H1 (cell line): ENCODE measurements around the gene HAND1. TPM values are rescaled to one million over a fixed set of nuclear protein-coding genes. Genes with fewer than 3 reads are reported as not detected.

Experiments
- CTCF ChIA-PET: fragments of 300-600 bp; sonication (Branson Sonifier 250); formaldehyde crosslinking; loops from one replicate; lab custom pipeline; 2021; ENCODE audit not compliant: partially characterized antibody; lab: Charles Lee
- POLR2A ChIA-PET: fragments of 300-600 bp; sonication (Branson Sonifier 250); formaldehyde crosslinking; loops from one replicate; lab custom pipeline; 2021; ENCODE audit warnings: inconsistent platforms; ENCODE audit not compliant: partially characterized antibody; lab: Charles Lee
- DNase-seq, 2 experiments: peaks; one replicate each; pipeline versions ENCODE4 v3.0.0 to v3.0.0-alpha.2; 2010 to 2022; ENCODE audit warnings: low spot score in 2 of 2, low read depth in 1 of 2, mixed read lengths in 1 of 2
- FAIRE-seq: peaks from 2 replicates; lab custom pipeline; 2011; peaks lifted over from hg19 to GRCh38; lab: Jason Lieb, UNC
- H2AFZ ChIP-seq: 2 replicates; pipeline ENCODE4 v1.8.1; 2012; ENCODE audit warnings: low read length, inconsistent platforms
- H2AK5ac ChIP-seq: 2 replicates; pipeline ENCODE4 v1.6.1; 2013; ENCODE audit warnings: low read depth, low read length
- H2BK120ac ChIP-seq: replicated peaks from 2 replicates; pipeline ENCODE3; 2013; ENCODE audit warnings: low read depth, low read length, inconsistent platforms
- H2BK12ac ChIP-seq: 2 replicates; pipeline ENCODE4 v1.6.1; 2013; ENCODE audit warnings: low read depth, low read length
- H2BK15ac ChIP-seq: 2 replicates; pipeline ENCODE4 v1.6.1; 2013; ENCODE audit warnings: low read length
- H2BK20ac ChIP-seq: 2 replicates; pipeline ENCODE4 v1.6.1; 2013; ENCODE audit warnings: low read length
- H2BK5ac ChIP-seq: 2 replicates; pipeline ENCODE4 v1.6.1; 2013; ENCODE audit warnings: low read depth, low read length
- H3K14ac ChIP-seq: 2 replicates; pipeline ENCODE4 v1.6.1; 2013; ENCODE audit warnings: inconsistent platforms; ENCODE audit not compliant: insufficient read length
- H3K18ac ChIP-seq: 2 replicates; pipeline ENCODE4 v1.6.1; 2013; ENCODE audit warnings: low read length; ENCODE audit errors: extremely low read depth
- H3K23ac ChIP-seq: 2 replicates; pipeline ENCODE4 v1.6.1; 2013; ENCODE audit warnings: inconsistent platforms; ENCODE audit not compliant: insufficient read length
- H3K23me2 ChIP-seq: 2 replicates; pipeline ENCODE4 v1.6.1; 2013; ENCODE audit warnings: low read depth, low read length
- H3K27ac ChIP-seq: 2 replicates; pipeline ENCODE4 v1.6.1; 2011; ENCODE audit warnings: low read depth, low read length, inconsistent platforms
- H3K27me3 ChIP-seq, 4 experiments: replicated peaks in 1 of 4; 1 replicate in 1 of 4; 2 replicates in 3 of 4; pipeline versions ENCODE4 v1.6.1 to v1.8.1; 2011 to 2013; ENCODE audit warnings: low read length in 3 of 4, mild to moderate bottlenecking in 3 of 4, inconsistent platforms in 2 of 4, mixed read lengths in 2 of 4, moderate library complexity in 1 of 4; ENCODE audit not compliant: control insufficient read depth in 3 of 4, insufficient read depth in 3 of 4; ENCODE audit errors: extremely low read depth in 1 of 4
- H3K36me3 ChIP-seq, 4 experiments: 2 replicates each; pipeline versions ENCODE4 v1.6.1 to v1.8.1; 2011 to 2013; ENCODE audit warnings: mild to moderate bottlenecking in 4 of 4, low read length in 3 of 4, moderate library complexity in 2 of 4, control low read depth in 1 of 4, inconsistent platforms in 1 of 4; ENCODE audit not compliant: insufficient read depth in 4 of 4, control insufficient read depth in 2 of 4
- H3K4ac ChIP-seq: replicated peaks from 2 replicates; pipeline ENCODE3; 2013; ENCODE audit warnings: low read length, low read depth, mixed read lengths, inconsistent platforms; ENCODE audit not compliant: insufficient read length
- H3K4me1 ChIP-seq, 4 experiments: replicated peaks in 1 of 4; 1 replicate in 1 of 4; 2 replicates in 3 of 4; pipeline versions ENCODE4 v1.6.1 to v1.8.1; 2011 to 2013; ENCODE audit warnings: low read length in 3 of 4, inconsistent platforms in 2 of 4, mixed read lengths in 1 of 4; ENCODE audit not compliant: insufficient read depth in 4 of 4, control insufficient read depth in 3 of 4
- H3K4me2 ChIP-seq, 2 experiments: 2 replicates each; pipeline versions ENCODE4 v1.6.1 to v1.8.1; 2011 to 2013; ENCODE audit warnings: low read depth in 2 of 2, low read length in 2 of 2, control low read depth in 1 of 2, inconsistent platforms in 1 of 2, mild to moderate bottlenecking in 1 of 2; ENCODE audit not compliant: insufficient read depth in 1 of 2
- H3K4me3 ChIP-seq, 4 experiments: fragments of 200-600, 300-600 bp in 1 of 4; sonication (generic), shearing (Covaris generic), sonication (Bioruptor Twin) in 1 of 4; 2 replicates each; pipeline versions ENCODE4 v1.5.1 to v1.8.1; 2011 to 2016; ENCODE audit warnings: low read length in 4 of 4, low read depth in 3 of 4, control low read depth in 2 of 4, inconsistent platforms in 2 of 4, mild to moderate bottlenecking in 2 of 4, mixed read lengths in 1 of 4, moderate library complexity in 1 of 4; ENCODE audit not compliant: insufficient read depth in 2 of 4; ENCODE audit errors: extremely low read depth in 1 of 4
- H3K56ac ChIP-seq: replicated peaks from 2 replicates; pipeline ENCODE3; 2013; ENCODE audit warnings: low read depth, mild to moderate bottlenecking, mixed read lengths, low read length, inconsistent platforms; ENCODE audit not compliant: insufficient read length
- H3K79me1 ChIP-seq: 2 replicates; pipeline ENCODE4 v1.6.1; 2013; ENCODE audit warnings: low read depth, low read length, control low read depth
- H3K79me2 ChIP-seq, 2 experiments: 2 replicates each; pipeline versions ENCODE4 v1.6.1 to v1.8.1; 2012 to 2013; ENCODE audit warnings: low read length in 2 of 2, mild to moderate bottlenecking in 2 of 2, inconsistent platforms in 1 of 2; ENCODE audit not compliant: insufficient read depth in 2 of 2, control insufficient read depth in 1 of 2
- H3K9ac ChIP-seq, 4 experiments: replicated peaks in 1 of 4; 1 replicate in 1 of 4; 2 replicates in 3 of 4; pipeline versions ENCODE4 v1.6.1 to v1.8.1; 2011 to 2013; ENCODE audit warnings: low read depth in 3 of 4, low read length in 3 of 4, control low read depth in 2 of 4, mild to moderate bottlenecking in 2 of 4, moderate library complexity in 2 of 4, inconsistent platforms in 1 of 4; ENCODE audit errors: extremely low read depth in 1 of 4
- H3K9me3 ChIP-seq, 2 experiments: 2 replicates each; pipeline versions ENCODE4 v1.6.1 to v1.8.1; 2012 to 2013; ENCODE audit warnings: mild to moderate bottlenecking in 2 of 2, moderate library complexity in 2 of 2, control low read depth in 1 of 2, inconsistent platforms in 1 of 2, low read depth in 1 of 2, low read length in 1 of 2, mixed read lengths in 1 of 2; ENCODE audit not compliant: insufficient read depth in 2 of 2
- H4K20me1 ChIP-seq, 2 experiments: replicated peaks in 1 of 2; 2 replicates each; pipeline versions ENCODE3 to v1.8.1; 2011 to 2013; ENCODE audit warnings: inconsistent platforms in 2 of 2, low read length in 2 of 2, mild to moderate bottlenecking in 1 of 2; ENCODE audit not compliant: insufficient read depth in 2 of 2, control insufficient read depth in 1 of 2
- H4K5ac ChIP-seq: 2 replicates; pipeline ENCODE4 v1.6.1; 2013; ENCODE audit warnings: low read length, low read depth, mixed read lengths, inconsistent platforms; ENCODE audit not compliant: insufficient read length
- H4K8ac ChIP-seq: 2 replicates; pipeline ENCODE4 v1.8.0; 2013; ENCODE audit warnings: mild to moderate bottlenecking, moderate library complexity, low read length, inconsistent platforms; ENCODE audit not compliant: insufficient read depth; ENCODE audit errors: extremely low read depth
- H4K91ac ChIP-seq: replicated peaks from 2 replicates; pipeline ENCODE3; 2013; ENCODE audit warnings: low read length, mixed read lengths, inconsistent platforms; ENCODE audit not compliant: insufficient read length
- CBX8 ChIP-seq: fragments of 300-800, 300-1000 bp; sonication (generic); IDR thresholded peaks from 2 replicates; pipeline ENCODE4 v1.7.1; 2016; ENCODE audit warnings: low read depth, low read length, borderline replicate concordance
- GTF2F1 ChIP-seq: IDR thresholded peaks from 2 replicates; pipeline ENCODE4 v1.6.1; 2012; ENCODE audit warnings: low read depth, low read length, improper control_type of control experiment, borderline replicate concordance
- JUND ChIP-seq: IDR thresholded peaks from 2 replicates; pipeline ENCODE4 v1.6.1; 2011; ENCODE audit warnings: mild to moderate bottlenecking, improper control_type of control experiment, low read length
- MAFK ChIP-seq: IDR thresholded peaks from 2 replicates; pipeline ENCODE4 v1.6.1; 2012; ENCODE audit warnings: low read depth, mild to moderate bottlenecking, improper control_type of control experiment, low read length
- TAF1 ChIP-seq: IDR thresholded peaks from 2 replicates; pipeline ENCODE4 v1.6.1; 2011; ENCODE audit warnings: mild to moderate bottlenecking, low read depth, low read length
- YY1 ChIP-seq: IDR thresholded peaks from 2 replicates; pipeline ENCODE4 v1.6.1; 2011; ENCODE audit warnings: low read depth, mild to moderate bottlenecking, low read length
- WGBS, 2 experiments: shearing (Covaris generic) in 1 of 2; methylation state at CpG; one replicate each; pipeline versions ENCODE4 v1.1.6 to v1.1.7; 2013 to 2015; ENCODE audit warnings: low lambda C conversion rate in 2 of 2, mixed read lengths in 2 of 2, inconsistent platforms in 1 of 2, low coverage in 1 of 2, missing lambda C conversion rate in 1 of 2; ENCODE audit not compliant: insufficient replicate concordance in 2 of 2, insufficient coverage in 1 of 2, insufficient read length in 1 of 2; ENCODE audit errors: extremely low coverage in 1 of 2, missing lambda C conversion rate in 1 of 2; 5-methylcytosine and 5-hydroxymethylcytosine counted together
- polyA plus RNA-seq, 7 experiments: library from polyadenylated mRNA; depleted of rRNA in 3 of 7; stranded (reverse) in 5 of 7; unstranded in 2 of 7; fragments of >200 nt in 5 of 7; fragments of 200-250 nt in 2 of 7; gene quantifications; 1 replicate in 5 of 7; 2 replicates in 1 of 7; 4 replicates in 1 of 7; pipeline versions ENCODE4 v1.2.1 to v1.2.3, GENCODE V29; 2011 to 2013; ENCODE audit warnings: missing spikeins in 2 of 7, mixed read lengths in 2 of 7
- total RNA-seq: library from RNA; stranded (reverse); fragmentation: NEBNext Ultra II Directional; extraction: Animal tissue kit (Norgen Biotek cat#: 25700); gene quantifications from 2 replicates; pipeline ENCODE4 v1.2.1, GENCODE V29; 2021

Gene HAND1
- total and polyA plus RNA-seq, 2 of the 8 experiments (the other 6 are each of a cell fraction or from before 2014, with no cell fraction given) = 0.06 TPM; not detected in 1

- H3K27ac ChIP-seq = no peak overlapping the region
- H3K18ac ChIP-seq = no peak overlapping the region
- no peak overlapping the region for H4K91ac ChIP-seq
- H4K8ac ChIP-seq = no peak overlapping the region
- 93% methylated on average over 7 of the region's 7 CpGs; no CpG with 5 or more reads in 1 of the 2 experiments for WGBS, 2 experiments
- no peak overlapping the region for H3K56ac ChIP-seq
- H4K5ac ChIP-seq = no peak overlapping the region
- H3K36me3 ChIP-seq = no peaks in the 10 kb centered on the region
- H2BK5ac ChIP-seq = no peak overlapping the region
- no peak overlapping the region for H3K4me2 ChIP-seq
- H2AFZ ChIP-seq = no peak overlapping the region
- no peak for TF ChIP-seq MAFK
- no peak for TF ChIP-seq CBX8
- TF ChIP-seq GTF2F1 = no peak
- no peak for TF ChIP-seq TAF1
- no peak for TF ChIP-seq YY1
- no peak for TF ChIP-seq JUND
- TF ChIP-seq, all 59 proteins: peak for 0
- Histone ChIP-seq H2BK20ac (no peak overlapping the region), H3K14ac (no peak overlapping the region), H3K9me3 (no peaks in the 10 kb centered on the region), H3K4me1 (peaks cover 0 to 7% (median under 1%) of the 10 kb centered on the region in 4 experiments; a peak in 4 of 7 replicates), H4K20me1 (no peaks in the 10 kb centered on the region), H2BK15ac (no peak overlapping the region), H2BK120ac (no peak overlapping the region), H3K23ac (no peak overlapping the region), H3K9ac (no peak overlapping the region), H3K79me2 (no peaks in the 10 kb centered on the region), H3K23me2 (no peaks in the 10 kb centered on the region; the same call in 1 of the 2 replicates), H3K79me1 (no peaks in the 10 kb centered on the region), H3K27me3 (peaks cover 0 to under 1% (median 0%) of the 10 kb centered on the region in 4 experiments; a peak in 1 of 7 replicates), H3K4ac (no peak overlapping the region), H3K4me3 (no peak overlapping the region), H2BK12ac (no peak overlapping the region), H2AK5ac (no peak overlapping the region)
- CTCF ChIA-PET = interaction anchor here (0.6 to 7.5 kb wide), 12 partner anchors 14 to 115 kb away, joined by 3 to 87 read pairs (median 3); no protein-coding TSS in a partner anchor
- POLR2A ChIA-PET = no interaction called here
- DNase-seq = no peak
- no peak for FAIRE-seq
Measured at GRCh38 chr5:154517181-154517580, 39.2 kb upstream of the HAND1 start.
